HT-29 (cell line): Measurements from ENCODE around the gene GUSB. TPM values are rescaled to one million over a fixed set of nuclear protein-coding genes. Genes with fewer than 3 reads are reported as not detected.
"Not testable (repeated sequence)": the region's sequence is repeated elsewhere in the genome, so short reads cannot be mapped to it uniquely, and the experiment has no call there.

Source experiments
- DNase-seq: peaks from one replicate; pipeline ENCODE4 v3.0.0-alpha.2; 2015; ENCODE audit warnings: low spot score
- total RNA-seq: library from RNA; depleted of rRNA; stranded (reverse); fragments of >200 nt; shearing (Covaris generic); gene quantifications from 2 replicates; pipeline ENCODE4 v1.2.3, GENCODE V29; 2014; rRNA removed

The GUSB gene
- total RNA-seq: 67.0 and 84.3 TPM in 2 replicates

DNA sequence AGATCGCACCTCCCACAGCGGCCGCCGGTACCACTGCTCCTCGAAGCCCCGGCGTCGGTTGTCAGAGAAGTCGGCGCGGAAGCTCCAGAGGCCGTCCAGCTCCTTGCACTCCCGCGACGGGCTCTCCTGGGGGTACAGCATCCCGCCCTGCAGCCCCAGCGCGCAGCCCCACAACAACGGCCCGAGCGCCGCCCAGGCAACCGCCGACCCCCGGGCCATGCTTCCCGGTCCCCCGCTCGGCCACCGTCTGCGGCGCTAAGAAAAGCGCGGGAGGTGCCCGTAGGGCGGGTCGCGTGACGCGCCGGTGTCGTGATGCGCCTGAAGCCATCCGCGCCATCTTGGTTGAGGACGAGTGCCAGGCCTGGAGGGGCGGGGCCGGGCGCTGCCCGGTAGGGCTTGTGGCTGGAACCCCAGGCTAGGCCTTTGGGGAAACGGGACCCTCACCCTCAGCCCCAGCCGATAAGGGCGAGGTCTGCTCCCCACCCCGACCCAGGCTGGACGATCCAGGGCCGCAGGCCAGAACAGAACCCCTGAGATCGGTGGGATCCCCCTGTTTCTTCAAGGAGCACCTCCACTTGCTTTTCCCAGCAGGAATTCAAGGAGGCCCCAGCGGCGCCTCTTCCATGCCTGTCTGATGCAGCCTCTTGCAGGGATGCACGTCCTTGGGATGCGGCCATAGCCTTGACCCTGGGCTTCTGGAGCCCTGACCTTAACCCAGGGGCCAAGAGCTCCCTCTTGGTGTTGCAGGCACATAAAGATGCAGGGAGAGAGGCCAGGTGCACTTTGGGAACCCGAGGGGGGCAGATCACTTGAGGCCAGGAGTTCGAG, at the start of gene GUSB:
TSS of gene GUSB (minus strand) at position 249 of the 828 bp plus-strand sequence. CDS start at position 219, 30 bp downstream.
- DNase-seq: peak; percentile 94

DNA sequence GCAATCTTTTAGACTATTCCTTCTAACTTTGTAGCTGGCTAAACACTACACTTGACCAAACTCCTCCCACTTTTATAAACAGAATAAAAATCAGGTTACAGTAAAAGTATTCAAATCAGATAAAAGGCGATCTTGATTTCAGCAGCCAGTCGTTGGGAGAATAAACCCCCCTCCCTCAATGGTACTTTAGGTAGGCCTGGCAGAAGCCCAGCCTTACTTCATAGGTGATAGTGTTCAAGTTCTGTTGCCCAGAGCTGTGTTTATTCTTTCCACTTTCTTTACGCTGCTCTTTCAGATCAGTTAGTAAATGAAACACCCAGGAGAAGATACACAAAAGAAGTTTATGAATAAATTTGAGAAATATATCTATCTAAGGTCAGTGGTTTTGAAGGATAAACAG, 46.3 kb upstream of the GUSB start:
- not testable (repeated sequence) for DNase-seq

DNA sequence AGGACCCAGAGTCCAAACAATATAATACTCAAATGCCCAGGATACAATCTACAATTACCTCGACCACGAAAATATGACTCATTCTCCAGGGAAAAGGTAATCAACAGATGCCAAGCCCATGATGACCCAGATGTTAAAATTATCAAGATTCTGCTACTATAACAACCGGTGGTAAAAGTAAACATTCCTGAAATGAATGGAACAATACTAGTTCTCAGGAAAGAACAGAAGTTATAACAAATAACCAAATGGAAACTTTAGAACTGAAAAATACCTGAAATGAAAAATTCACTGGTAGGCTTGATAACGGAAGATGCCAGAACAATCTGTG, 34.1 kb upstream of the GUSB start:
- peak; percentile 61 for DNase-seq

DNA sequence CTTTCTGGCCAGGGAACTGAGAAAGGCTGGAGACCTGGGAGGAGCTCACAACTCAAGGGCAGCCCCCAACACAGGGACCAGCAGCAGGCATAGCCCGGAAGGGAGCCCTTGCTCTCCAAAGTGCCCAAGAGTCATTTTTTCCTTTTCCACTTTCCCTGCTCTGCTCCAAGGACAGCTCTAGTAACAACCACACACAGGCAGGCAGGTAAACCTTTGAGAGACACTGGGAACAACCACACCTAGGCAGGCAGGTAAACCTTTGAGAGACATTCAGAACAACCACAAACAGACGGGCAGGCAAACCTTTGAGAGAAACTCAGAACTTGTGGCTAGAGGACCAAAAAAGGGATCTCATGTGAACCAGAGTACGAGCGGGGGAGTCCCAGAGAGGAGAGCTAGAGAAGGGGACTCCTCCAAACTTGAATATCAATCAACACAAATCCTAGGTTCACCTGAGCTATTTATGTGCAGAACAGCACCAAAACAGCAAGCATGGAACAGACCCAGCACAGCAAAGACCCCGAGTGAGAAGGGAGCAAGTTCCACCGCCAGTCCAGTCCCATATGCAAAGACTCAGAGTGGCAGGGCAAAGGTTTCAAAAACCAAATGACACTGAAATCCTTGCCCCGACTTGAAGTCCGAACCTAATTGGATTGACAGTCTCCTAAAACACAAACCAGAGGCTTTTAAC, 33.6 kb upstream of the GUSB start:
- DNase-seq: no peak

DNA sequence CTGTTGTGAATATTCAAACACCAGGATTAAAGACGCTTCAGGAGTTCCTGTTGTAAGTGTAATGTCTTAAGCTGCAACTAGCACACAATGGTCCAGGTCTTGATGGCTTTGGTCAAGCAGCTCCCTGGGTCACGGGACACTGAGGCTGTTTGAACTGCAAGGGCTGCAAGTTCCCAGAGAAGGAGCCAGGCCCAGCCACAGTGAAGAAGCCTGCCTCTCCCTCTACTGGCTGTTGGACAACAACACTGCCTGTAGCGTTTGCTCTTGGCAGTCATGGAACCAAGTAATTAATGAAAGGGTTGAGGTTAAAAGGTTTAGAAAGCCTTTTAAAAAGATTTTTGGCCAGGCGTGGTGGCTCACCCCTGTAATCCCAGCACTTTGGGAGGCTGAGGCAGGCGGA, 31.9 kb upstream of the GUSB start:
- DNase-seq: peak; percentile 73

DNA sequence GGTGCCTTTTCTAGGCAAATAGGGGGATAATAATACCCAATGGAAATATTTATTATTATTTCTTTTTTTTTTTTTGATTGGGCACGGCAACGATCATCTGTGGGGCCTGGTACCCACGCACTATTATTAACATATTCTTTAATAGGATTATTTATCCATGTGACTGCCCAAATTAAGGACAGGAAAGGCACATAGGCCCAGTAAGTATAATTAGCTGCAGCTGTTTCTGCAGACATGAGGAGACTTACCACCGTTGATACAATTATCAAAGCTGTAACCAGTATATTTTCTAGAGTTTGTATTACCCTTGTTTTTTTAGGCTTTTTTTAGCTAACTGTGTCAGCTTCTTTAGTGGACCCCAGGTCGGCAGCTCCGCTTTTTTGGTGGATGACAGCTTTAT, 25.2 kb upstream of the GUSB start:
- no peak for DNase-seq

DNA sequence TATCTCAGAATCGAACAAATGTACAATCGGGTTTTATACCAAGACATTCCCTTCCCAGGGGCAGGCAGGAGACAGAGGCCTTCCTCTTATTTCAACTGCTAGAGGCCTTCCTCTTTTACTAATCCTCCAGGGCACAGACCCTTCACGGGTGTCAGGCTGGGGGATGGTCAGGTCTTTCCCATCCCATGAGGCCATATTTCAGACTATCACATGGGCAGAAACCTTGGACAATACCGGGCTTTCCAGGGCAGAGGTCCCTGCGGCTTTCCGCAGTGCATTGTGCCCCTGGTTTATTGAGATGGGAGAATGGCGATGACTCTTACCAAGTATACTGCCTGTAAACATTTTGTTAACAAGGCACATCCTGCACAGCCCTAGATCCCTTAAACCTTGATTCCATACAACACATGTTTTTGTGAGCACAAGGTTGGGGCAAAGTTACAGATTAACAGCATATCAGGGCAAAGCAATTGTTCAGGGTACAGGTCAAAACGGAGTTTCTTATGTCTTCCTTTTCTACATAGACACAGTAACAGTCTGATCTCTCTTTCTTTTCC, 23.2 kb upstream of the GUSB start:
- not testable (repeated sequence) for DNase-seq

DNA sequence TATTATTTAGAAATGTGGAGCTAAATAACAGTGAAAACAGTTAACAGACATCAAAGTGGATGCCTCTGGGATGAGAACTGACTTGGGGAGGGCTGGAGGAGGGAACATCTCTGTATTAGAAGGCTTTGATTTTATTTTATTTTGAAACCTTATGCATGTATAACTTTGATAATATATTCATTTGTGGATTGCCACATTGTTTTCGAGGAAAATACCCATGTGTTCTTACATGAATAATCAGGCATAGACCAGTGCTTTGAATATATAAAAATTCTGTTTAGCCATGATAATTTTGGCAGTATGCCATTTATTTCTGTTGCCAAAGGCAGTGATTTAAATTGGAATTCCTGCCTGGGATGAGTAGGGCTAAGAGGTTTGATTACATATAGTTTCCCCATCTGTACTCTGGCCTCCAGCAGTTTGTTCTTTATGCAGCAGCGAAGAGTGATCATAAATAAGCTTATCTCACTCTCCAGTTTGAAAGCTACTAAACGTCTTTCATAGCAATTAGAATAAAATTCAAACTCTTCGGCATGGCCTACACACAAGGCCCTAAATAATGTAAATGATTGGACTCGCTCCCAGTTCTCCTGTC, 18.9 kb upstream of the GUSB start:
- DNase-seq: not testable (repeated sequence)

DNA sequence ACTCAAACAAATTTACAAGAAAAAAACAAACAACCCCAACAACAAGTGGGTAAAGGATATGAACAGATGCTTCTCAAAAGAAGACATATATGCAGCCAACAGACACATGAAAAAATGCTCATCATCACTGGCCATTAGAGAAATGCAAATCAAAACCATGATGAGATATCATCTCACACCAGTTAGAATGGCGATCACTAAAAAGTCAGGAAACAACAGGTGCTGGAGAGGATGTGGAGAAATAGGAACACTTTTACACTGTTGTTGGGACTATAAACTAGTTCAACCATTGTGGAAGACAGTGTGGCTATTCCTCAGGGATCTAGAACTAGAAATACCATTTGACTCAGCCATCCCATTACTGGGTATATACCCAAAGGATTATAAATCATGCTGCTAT, 13.0 kb upstream of the GUSB start:
- DNase-seq: not testable (repeated sequence)

DNA sequence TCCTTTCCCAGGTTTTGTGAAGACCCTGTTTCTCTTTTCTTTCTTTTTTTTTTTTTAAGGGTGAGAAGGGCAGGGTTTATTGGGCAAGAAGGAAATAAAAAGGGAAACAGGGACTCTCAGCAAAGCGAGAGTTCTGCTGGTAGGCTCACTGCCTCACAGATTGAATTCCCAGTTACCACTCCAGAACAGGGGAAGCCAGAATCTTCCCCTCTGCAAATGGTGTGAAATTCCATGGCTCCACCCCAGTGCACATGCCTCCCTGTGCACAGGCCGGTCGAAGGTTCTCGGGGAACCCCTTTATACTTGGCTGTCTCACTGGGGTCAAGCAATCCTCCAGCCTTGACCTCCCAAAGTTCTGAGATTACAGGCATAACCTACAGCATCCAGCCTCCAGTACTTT, 10.5 kb upstream of the GUSB start:
- no peak for DNase-seq

DNA sequence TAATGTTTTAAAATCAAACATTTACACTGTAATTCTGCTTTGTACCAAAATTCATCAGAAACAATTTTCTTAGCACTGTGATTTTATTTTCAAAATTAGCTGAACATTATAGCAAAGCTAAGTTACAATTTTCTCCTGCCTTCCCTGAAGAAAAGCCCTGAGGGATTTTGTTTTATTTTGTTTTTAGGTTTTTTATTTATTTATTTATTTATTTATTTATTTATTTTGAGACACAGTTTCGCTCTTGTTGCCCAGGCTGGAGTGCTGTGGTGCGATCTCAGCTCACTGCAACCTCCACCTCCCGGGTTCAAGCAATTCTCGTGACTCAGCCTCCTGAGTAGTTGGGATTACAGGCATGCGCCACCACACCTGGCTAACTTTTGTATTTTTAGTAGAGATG, 9.8 kb upstream of the GUSB start:
- not testable (repeated sequence) for DNase-seq

DNA sequence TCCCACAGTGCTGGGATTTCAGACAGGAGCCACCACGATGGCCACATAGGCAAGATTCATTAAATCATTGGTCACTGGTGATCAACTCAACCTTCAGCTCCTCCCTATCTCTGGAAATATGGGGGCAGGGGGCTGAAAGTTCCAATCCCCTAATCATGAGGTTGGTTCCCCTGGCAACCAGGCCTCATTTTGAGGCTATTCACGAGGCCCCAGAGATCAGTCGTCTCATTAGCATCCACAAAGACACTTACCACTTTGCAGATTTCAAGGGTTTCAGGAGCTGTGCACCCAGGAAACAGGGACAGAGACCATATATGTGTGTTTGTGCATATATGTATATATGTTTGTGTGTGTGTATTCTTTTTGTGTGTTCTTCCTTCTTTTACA, 7.7 kb upstream of the GUSB start:
- DNase-seq: no peak

DNA sequence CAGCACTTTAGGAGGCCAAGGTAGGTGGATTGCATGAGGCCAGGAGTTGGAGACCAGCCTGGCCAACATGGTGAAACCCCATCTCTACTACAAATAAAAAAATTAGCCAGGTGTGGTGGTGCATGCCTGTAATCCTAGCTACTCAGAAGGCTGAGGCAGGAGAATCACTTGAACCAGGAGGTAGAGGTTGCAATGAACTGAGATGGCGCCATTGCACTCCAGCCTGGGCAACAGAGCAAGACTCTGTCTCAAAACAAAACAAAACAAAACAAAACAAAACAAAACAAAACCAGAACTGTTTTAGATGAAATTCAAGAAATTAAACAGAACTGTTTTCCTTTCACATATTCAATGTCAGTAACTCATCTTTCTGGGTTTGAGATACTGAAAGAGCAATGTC, 6.5 kb upstream of the GUSB start:
- DNase-seq: not testable (repeated sequence)

DNA sequence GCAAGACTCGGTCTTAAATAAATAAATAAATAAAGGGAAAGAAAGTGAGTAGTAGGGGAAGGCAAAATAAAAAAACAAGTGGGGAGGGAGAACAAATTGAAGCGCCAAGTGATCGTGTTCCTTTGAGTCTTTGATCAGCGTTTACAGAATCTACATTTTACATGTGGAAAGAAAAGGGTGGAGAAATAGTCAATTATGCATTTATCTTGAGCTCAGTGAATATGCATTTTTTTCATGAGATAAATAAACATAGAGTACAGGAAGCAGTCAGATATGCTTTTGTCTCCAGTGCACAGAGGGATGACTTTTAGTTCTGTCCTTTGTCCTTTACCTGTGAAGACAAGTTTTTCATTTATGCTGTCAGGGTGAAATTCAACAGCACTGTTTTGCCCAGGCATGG, 6.1 kb upstream of the GUSB start:
- no peak for DNase-seq

DNA sequence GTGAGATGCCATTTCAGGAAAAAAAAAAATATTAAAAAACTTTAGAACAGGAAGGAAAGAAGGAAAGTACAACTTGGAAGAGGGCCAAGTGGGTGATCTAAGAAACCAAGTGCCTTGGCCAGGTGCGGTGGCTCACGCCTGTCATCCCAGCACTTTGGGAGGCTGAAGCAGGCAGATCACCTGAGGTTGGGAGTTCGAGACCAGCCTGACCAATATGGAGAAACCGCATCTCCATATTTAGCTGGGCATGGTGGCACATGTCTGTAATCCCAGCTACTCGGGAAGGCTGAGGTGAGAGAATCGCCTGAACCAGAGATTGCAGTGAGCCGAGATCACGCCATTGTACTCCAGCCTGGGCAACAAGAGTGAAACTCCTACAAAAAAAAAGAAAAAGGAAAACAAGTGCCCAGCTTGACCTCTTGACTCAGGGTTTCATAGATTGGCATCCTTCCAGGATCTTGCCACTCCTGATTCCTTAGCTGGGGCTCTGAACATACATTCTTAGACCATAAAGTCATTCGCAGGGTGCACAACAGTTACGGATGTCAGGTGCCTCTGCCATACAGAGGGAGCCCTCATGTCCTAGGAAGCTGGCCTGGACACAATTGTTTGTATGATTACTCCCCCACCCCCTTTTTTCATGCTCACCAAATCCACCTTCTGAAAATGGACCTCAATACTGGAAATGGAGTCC, 2.1 kb upstream of the GUSB start:
- DNase-seq: peak; percentile 68

DNA sequence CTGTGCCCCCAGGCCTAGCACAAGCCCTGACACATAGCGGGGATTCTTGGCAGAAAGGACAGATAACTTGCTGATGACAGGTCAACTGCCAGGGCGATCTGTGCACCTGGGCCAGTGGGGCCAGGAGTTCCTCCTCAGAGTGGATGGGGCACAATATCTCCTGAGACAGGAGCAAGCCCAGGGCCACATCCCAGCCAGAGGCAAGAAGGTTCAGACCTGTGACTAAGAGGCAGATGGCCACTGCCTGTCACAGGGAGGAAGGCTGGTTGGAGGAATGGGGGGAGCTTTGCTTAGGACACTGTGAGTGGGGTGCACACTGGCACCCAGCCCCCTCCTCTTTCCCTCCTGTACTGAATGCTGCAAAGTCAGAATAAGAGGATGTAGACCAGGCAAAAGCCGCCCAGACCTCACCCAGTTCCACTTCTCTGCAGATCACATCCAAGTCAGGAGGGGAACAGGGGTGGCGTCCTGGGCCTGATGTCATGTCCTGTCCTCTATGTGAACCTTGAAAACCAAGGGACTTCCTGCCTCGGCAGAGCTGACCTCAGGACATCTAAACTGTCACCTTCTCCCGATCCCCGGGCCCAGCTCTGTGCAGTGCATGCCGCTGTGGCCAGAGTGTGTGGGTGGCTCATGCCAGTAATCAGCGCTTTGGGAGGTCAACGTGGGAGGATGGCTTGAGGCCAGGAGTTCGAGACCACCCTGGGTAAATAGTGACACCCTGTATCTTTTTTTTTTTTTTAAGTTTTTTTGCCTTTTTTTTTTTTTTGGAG, 1.3 kb downstream of the GUSB start:
- DNase-seq: peak; percentile 73

DNA sequence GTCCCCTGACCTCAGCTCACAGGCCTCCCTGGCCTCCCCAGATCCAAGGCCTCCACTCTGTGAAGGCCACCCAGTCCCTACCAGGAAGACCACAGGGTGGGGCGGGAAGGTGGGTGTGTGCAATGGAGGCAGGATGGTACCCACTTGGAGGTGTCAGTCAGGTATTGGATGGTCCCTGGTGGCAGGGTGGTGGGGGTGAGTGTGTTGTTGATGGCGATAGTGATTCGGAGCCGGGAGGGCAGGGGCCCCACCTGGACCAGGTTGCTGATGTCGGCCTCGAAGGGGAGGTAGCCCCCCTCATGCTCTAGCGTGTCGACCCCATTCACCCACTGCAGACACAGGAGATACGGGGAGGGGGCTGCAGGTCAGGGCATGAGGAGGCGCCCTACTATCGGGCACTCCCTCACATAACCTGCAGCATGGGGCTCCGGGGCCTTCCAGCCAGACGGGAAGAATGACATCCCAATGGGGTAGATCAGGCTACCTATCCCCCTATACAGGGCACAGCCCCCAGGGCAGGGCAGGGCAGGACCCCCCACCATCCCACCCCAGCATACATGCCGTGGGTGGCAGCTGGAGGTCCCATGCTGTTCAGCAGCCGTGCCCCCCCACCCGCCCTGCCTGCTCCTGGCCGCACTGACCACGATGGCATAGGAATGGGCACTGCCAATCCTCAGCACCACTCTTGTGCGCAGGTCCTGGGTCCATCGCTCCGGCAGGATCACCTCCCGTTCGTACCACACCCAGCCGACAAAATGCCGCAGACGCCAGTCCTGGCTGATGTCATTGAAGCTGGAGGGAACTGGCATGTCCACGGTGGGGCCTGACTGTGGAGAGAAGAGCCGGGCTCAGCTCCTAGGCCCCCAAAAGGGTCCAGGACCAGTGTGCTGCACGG, 2.2 kb downstream of the GUSB start:
- no peak for DNase-seq

DNA sequence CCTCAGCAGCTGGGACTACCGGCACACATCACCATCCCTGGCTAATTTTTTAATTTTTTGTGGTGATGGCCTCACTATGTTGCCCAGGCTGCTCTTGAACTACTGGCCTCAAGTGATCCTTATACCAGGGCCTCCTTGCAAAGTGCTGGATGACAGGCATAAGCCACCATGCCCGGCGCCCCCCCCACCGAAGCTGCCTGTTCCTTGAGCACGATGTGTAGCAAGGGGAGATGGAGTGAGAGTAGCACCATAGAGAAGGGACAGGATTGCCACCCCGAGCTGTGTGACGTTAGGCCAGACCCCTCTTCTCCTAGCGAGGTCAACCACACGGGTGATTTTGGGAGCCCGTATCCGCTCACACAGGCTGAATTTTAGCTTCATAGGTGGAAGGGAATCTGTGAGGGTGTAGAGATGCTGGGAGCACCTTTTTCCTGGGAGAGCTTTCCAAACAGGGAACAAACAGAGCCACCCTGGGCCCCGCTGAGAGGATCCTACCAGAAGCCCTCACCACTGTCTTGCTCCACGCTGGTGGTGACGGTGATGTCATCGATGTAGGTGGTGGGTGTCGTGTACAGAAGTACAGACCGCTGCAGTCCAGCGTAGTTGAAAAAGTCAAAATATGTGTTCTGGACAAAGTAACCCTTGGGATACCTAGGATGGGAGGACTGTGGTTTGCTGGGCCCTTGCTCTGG, 3.0 kb downstream of the GUSB start:
- no peak for DNase-seq

DNA sequence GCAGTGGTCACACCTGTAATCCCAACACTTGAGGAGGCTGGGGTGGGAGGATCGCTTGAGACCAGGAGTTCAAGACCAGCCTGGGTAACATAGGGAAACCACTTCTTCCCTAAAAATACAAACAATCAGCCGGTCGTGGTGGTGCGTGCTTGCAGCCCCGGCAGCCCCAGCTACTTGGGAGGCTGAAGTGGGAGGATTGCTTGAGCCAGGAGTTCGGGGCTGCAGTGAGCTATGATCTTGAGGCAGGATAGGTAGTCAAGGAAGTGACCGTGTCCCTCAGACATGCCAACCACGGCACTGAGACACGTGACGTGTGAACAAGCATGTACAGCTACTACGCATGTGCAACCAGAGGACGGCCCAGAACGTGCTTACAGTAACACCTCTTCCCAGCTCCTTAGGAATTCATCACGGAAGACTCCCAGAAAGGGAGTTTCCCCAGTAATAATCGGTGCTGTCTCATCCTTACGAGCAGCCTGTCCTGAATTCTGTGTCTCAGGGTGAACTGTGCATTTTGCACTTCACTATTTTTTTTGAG, 5.3 kb downstream of the GUSB start:
- no peak for DNase-seq
